Hepatocyte (in vitro differentiated cells): ENCODE data around the gene NPC1. TPM values are rescaled to one million over a fixed set of nuclear protein-coding genes. Genes with fewer than 3 reads are reported as not detected.

ENCODE experiments used
- DNase-seq: peaks from one replicate; pipeline ENCODE4 v3.0.0-alpha.2; 2016; ENCODE audit warnings: low spot score
- H2AFZ ChIP-seq: fragments of 200-600 bp; sonication (generic); 2 replicates; pipeline ENCODE4 v1.6.0; 2016; ENCODE audit warnings: antibody characterized with exemption, mild to moderate bottlenecking
- H3K27ac ChIP-seq: fragments of 200-600 bp; sonication (generic); 2 replicates; pipeline ENCODE4 v1.5.1; 2016; ENCODE audit warnings: mild to moderate bottlenecking
- H3K27me3 ChIP-seq: fragments of 200-600 bp; sonication (generic); 2 replicates; pipeline ENCODE4 v1.6.1; 2016
- H3K36me3 ChIP-seq: fragments of 200-600 bp; sonication (generic); replicated peaks from 2 replicates; pipeline ENCODE4 v1.5.1; 2016; ENCODE audit warnings: low read depth; ENCODE audit not compliant: insufficient read depth
- H3K4me1 ChIP-seq: fragments of 200-600 bp; sonication (generic); 2 replicates; pipeline ENCODE4 v1.5.1; 2016; ENCODE audit warnings: mild to moderate bottlenecking, moderate library complexity; ENCODE audit not compliant: insufficient read depth
- H3K4me2 ChIP-seq: fragments of 200-600 bp; sonication (generic); 2 replicates; pipeline ENCODE4 v1.6.0; 2016
- H3K4me3 ChIP-seq: fragments of 200-600 bp; sonication (generic); 2 replicates; pipeline ENCODE4 v1.5.1; 2016; ENCODE audit warnings: mild to moderate bottlenecking
- H3K79me2 ChIP-seq: fragments of 200-600 bp; sonication (generic); 2 replicates; pipeline ENCODE4 v1.6.0; 2017; ENCODE audit warnings: mild to moderate bottlenecking
- H3K9me2 ChIP-seq: fragments of 200-600 bp; sonication (generic); replicated peaks from 2 replicates; pipeline ENCODE4 v1.6.0; 2017; ENCODE audit warnings: mild to moderate bottlenecking; ENCODE audit not compliant: insufficient read depth
- H3K9me3 ChIP-seq: fragments of 200-600 bp; sonication (generic); 2 replicates; pipeline ENCODE4 v1.5.1; 2016; ENCODE audit warnings: low read depth, mild to moderate bottlenecking
- H4K20me1 ChIP-seq: fragments of 200-600 bp; sonication (generic); 2 replicates; pipeline ENCODE4 v1.6.0; 2016; ENCODE audit warnings: mild to moderate bottlenecking; ENCODE audit not compliant: insufficient read depth, poor library complexity, severe bottlenecking
- CTCF ChIP-seq: fragments of 200-600 bp; sonication (generic); IDR thresholded peaks from 2 replicates; pipeline ENCODE4 v1.5.1; 2016; ENCODE audit warnings: antibody characterized with exemption, mild to moderate bottlenecking; ENCODE audit not compliant: poor library complexity
- EZH2 ChIP-seq: fragments of 200-600 bp; sonication (generic); IDR thresholded peaks from 2 replicates; pipeline ENCODE4 v1.6.1; 2016; ENCODE audit warnings: antibody characterized with exemption, mild to moderate bottlenecking, borderline replicate concordance
- EZH2phosphoT487 ChIP-seq: fragments of 200-600 bp; sonication (generic); IDR thresholded peaks from one replicate; pipeline ENCODE4 v1.6.1; 2018; ENCODE audit warnings: antibody characterized with exemption, mild to moderate bottlenecking, low read depth, moderate library complexity; ENCODE audit not compliant: unreplicated experiment, severe bottlenecking
- WGBS: methylation state at CpG from one replicate; pipeline ENCODE4 v1.1.6; 2016; ENCODE audit warnings: low lambda C conversion rate; ENCODE audit errors: missing lambda C conversion rate; 5-methylcytosine and 5-hydroxymethylcytosine counted together
- polyA plus RNA-seq: library from polyadenylated mRNA; unstranded; fragments of >200 nt; fragmentation: Nextera tagmentation; extraction: Ambion mirVana; gene quantifications from 2 replicates; pipeline ENCODE4 v1.2.1, GENCODE V29; 2016
- total RNA-seq: library from RNA; depleted of rRNA; stranded (reverse); fragments of >200 nt; gene quantifications from 2 replicates; pipeline ENCODE4 v1.2.3, GENCODE V29; 2014

The NPC1 gene
- total and polyA plus RNA-seq, 2 experiments from 2014 or later, result 54.0 to 77.2 TPM

GRCh38 chr18:23548719-23549118 is 37.6 kb downstream of the NPC1 start:
- no peak for DNase-seq
- Histone ChIP-seq H3K9me3 (no peaks in the 10 kb centered on the region), H3K4me1 (no peaks in the 10 kb centered on the region), H3K4me3 (no peak overlapping the region), H3K79me2 (peaks cover 2% of the 10 kb centered on the region), H3K36me3 (no peaks in the 10 kb centered on the region), H3K27me3 (no peaks in the 10 kb centered on the region), H3K9me2 (no peaks in the 10 kb centered on the region), H2AFZ (no peak overlapping the region), H3K4me2 (no peak overlapping the region), H4K20me1 (no peaks in the 10 kb centered on the region), H3K27ac (peak overlapping the region; percentile 51)
- 97% methylated on average over 3 of the region's 3 CpGs for WGBS
- TF ChIP-seq EZH2phosphoT487 (no peak), EZH2 (no peak), CTCF (no peak)

GRCh38 chr18:23548275-23548674 is 38.0 kb downstream of the NPC1 start:
- H3K9me3 ChIP-seq, result no peaks in the 10 kb centered on the region
- TF ChIP-seq CTCF (no peak), EZH2 (no peak), EZH2phosphoT487 (no peak)
- H3K4me2 ChIP-seq, result no peak overlapping the region
- H3K27me3 ChIP-seq, result no peaks in the 10 kb centered on the region
- no peaks in the 10 kb centered on the region for H4K20me1 ChIP-seq
- H3K4me1 ChIP-seq, result no peaks in the 10 kb centered on the region
- peaks cover under 1% of the 10 kb centered on the region for H3K79me2 ChIP-seq
- H2AFZ ChIP-seq, result no peak overlapping the region
- DNase-seq, result no peak
- no peak overlapping the region for H3K4me3 ChIP-seq
- peak overlapping the region; percentile 51 for H3K27ac ChIP-seq
- H3K9me2 ChIP-seq, result no peaks in the 10 kb centered on the region
- H3K36me3 ChIP-seq, result no peaks in the 10 kb centered on the region
- 74% methylated on average over 2 of the region's 2 CpGs for WGBS

GRCh38 chr18:23547846-23548245 is 38.5 kb downstream of the NPC1 start:
- H3K27ac ChIP-seq, result peak overlapping the region; percentile 51
- H2AFZ ChIP-seq, result no peak overlapping the region
- peak; percentile 60 for DNase-seq
- H3K4me3 ChIP-seq, result no peak overlapping the region
- no peaks in the 10 kb centered on the region for H3K4me1 ChIP-seq
- WGBS, result 56% methylated on average over 3 of the region's 3 CpGs
- H3K27me3 ChIP-seq, result no peaks in the 10 kb centered on the region
- H3K9me2 ChIP-seq, result no peaks in the 10 kb centered on the region
- H3K79me2 ChIP-seq, result no peaks in the 10 kb centered on the region
- H3K9me3 ChIP-seq, result no peaks in the 10 kb centered on the region
- H3K36me3 ChIP-seq, result no peaks in the 10 kb centered on the region
- H3K4me2 ChIP-seq, result no peak overlapping the region
- no peaks in the 10 kb centered on the region for H4K20me1 ChIP-seq
- TF ChIP-seq EZH2, result no peak
- TF ChIP-seq CTCF, result no peak
- no peak for TF ChIP-seq EZH2phosphoT487

- H3K4me2 ChIP-seq, result no peak overlapping the region
Observed at GRCh38 chr18:23547306-23547705, 39.0 kb downstream of the NPC1 start.

More at GRCh38 chr18:23547306-23547705, 39.0 kb downstream of the NPC1 start:
- Histone ChIP-seq H2AFZ (no peak overlapping the region), H3K4me1 (no peaks in the 10 kb centered on the region), H3K79me2 (no peaks in the 10 kb centered on the region), H3K27me3 (no peaks in the 10 kb centered on the region), H4K20me1 (no peaks in the 10 kb centered on the region), H3K27ac (peak overlapping the region; percentile 45), H3K9me3 (no peaks in the 10 kb centered on the region), H3K9me2 (no peaks in the 10 kb centered on the region), H3K36me3 (no peaks in the 10 kb centered on the region), H3K4me3 (no peak overlapping the region)
- TF ChIP-seq EZH2, result no peak
- no peak for TF ChIP-seq CTCF
- no peak for TF ChIP-seq EZH2phosphoT487
- no peak for DNase-seq
- 84% methylated on average over 3 of the region's 3 CpGs for WGBS
